ENCODE results near the gene ERMARD. TPM values are rescaled to one million over a fixed set of nuclear protein-coding genes. Genes with fewer than 3 reads are reported as not detected.

ERMARD gene
- total RNA-seq, 1 experiment from 2014 or later, result 13.6 TPM

DNA sequence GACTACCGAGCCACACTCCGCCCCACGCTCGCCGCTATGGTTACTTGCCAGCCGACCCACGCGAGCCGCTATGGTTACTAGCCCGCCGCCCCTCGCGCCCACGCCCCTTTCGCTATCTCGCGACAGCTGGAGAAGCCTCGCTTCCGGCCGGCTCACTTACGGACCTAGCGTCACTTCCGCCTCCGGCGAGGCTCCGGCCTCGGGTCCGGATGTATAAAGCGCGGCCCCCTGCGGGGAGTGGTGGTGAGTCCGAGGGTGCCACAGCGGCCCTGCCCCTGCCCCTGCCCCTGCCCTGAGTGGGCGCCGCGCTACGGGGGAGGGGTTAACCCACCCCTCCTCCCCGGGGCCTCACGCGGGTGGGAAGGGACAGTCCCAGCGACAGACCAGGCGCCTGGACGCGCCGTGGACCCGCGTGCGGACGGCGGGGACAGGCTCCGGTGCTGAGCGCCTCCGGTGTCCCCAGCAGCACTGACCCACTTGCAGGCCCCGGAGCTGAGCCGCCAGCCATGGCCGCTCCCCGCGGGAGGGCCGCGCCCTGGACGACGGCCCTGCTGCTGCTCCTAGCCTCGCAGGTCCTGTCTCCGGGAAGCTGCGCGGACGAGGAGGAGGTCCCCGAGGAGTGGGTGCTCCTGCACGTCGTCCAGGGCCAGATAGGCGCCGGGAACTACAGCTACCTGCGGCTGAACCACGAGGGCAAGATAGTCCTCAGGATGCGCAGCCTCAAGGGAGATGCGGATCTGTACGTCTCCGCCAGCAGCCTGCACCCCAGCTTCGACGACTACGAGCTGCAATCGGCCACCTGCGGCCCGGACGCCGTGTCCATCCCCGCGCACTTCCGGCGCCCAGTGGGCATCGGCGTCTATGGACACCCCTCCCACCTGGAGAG is 49.2 kb upstream of the ERMARD start, which contains the start of the genes C6orf120 and WDR27:
Gene C6orf120, plus strand, starts transcription at position 173 of the 886 bp plus-strand sequence. Its CDS starts 334 bp downstream, at position 507.
Gene WDR27, minus strand, starts transcription at position 76 of the 886 bp plus-strand sequence. CDS start 13,024 bp downstream, outside the sequence.
- no peak within 1 kb of the TSS for H4K91ac ChIP-seq (ENCODE audit: insufficient read length, low read depth, low read length)
- no peak within 1 kb of the TSS for H3K23ac ChIP-seq (ENCODE audit: insufficient read length, low read depth, low read length)
- TF ChIP-seq, protein P1, sequence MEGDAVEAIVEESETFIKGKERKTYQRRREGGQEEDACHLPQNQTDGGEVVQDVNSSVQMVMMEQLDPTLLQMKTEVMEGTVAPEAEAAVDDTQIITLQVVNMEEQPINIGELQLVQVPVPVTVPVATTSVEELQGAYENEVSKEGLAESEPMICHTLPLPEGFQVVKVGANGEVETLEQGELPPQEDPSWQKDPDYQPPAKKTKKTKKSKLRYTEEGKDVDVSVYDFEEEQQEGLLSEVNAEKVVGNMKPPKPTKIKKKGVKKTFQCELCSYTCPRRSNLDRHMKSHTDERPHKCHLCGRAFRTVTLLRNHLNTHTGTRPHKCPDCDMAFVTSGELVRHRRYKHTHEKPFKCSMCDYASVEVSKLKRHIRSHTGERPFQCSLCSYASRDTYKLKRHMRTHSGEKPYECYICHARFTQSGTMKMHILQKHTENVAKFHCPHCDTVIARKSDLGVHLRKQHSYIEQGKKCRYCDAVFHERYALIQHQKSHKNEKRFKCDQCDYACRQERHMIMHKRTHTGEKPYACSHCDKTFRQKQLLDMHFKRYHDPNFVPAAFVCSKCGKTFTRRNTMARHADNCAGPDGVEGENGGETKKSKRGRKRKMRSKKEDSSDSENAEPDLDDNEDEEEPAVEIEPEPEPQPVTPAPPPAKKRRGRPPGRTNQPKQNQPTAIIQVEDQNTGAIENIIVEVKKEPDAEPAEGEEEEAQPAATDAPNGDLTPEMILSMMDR (conservative IDR thresholded peaks at IDR 0.05), result no peak
- H3K9me3 Mint-ChIP-seq, result peaks cover 0 to 5% of the 10 kb centered on the region in 2 experiments; a peak in 3 of 5 replicates
- H2AK5ac ChIP-seq (ENCODE audit: insufficient read length, low read length), result no peak within 1 kb of the TSS
- H4K20me1 ChIP-seq (ENCODE audit: control insufficient read depth, insufficient read depth, insufficient read length), result no peaks in the 10 kb centered on the region
- H2BK20ac ChIP-seq (ENCODE audit: low read depth, low read length, poor library complexity, severe bottlenecking), result no peak within 1 kb of the TSS
- peaks cover 10% of the 10 kb centered on the region; the same call in 1 of the 2 replicates for H3K79me2 ChIP-seq (ENCODE audit: insufficient read depth, low read length)
- peak within 1 kb of the TSS; percentile 94 for H3K9ac ChIP-seq (ENCODE audit: extremely low read depth, insufficient read length, low read length)
- peak within 1 kb of the TSS; percentile 94 for H3K14ac ChIP-seq (ENCODE audit: insufficient read depth, low read length)
- no peak within 1 kb of the TSS for H2BK120ac ChIP-seq (ENCODE audit: low read depth, low read length, poor library complexity, severe bottlenecking)
- peak within 1 kb of the TSS; percentile 82 for H3K18ac ChIP-seq (ENCODE audit: insufficient read length, low read depth, low read length)
- no CpG with 5 or more reads among the region's 92 CpGs for WGBS (ENCODE audit: extremely low coverage, insufficient read length, low lambda C conversion rate)
- peak within 1 kb of the TSS; percentile 89 to 94 for H3K4me3 Mint-ChIP-seq
- H3K27ac Mint-ChIP-seq, result peak within 1 kb of the TSS; percentile 77 to 96 (median 90)
- peak within 1 kb of the TSS; percentile 66 for H3K4ac ChIP-seq (ENCODE audit: low read depth, low read length)
- H3K23me2 ChIP-seq (ENCODE audit: insufficient read length, low read depth, low read length, poor library complexity, severe bottlenecking), result peaks cover 13% of the 10 kb centered on the region
- H3K36me3 Mint-ChIP-seq (ENCODE audit: insufficient read depth in 1 of 3, low read depth in 3 of 3), result peaks cover 21 to 47% (median 23%) of the 10 kb centered on the region in 3 experiments
- DNase-seq, result peak; percentile 95
- H3K79me1 ChIP-seq (ENCODE audit: insufficient read depth, low read depth, low read length, poor library complexity, severe bottlenecking), result peaks cover 4% of the 10 kb centered on the region
- peak within 1 kb of the TSS; percentile 4 for H4K5ac ChIP-seq (ENCODE audit: insufficient read length, low read depth, low read length)
- H3K27me3 Mint-ChIP-seq (ENCODE audit: low read depth), result no peaks in the 10 kb centered on the region
- no peak within 1 kb of the TSS for H3K56ac ChIP-seq (ENCODE audit: insufficient read length, low read depth, low read length)
- H3K4me1 Mint-ChIP-seq, result peaks cover 21 to 27% of the 10 kb centered on the region in 2 experiments
- no peak within 1 kb of the TSS for H2AFZ ChIP-seq (ENCODE audit: low read length)
- H2BK15ac ChIP-seq (ENCODE audit: low read depth, low read length), result no peak within 1 kb of the TSS
- peak within 1 kb of the TSS; percentile 77 for H3K4me2 ChIP-seq (ENCODE audit: insufficient read depth, insufficient read length, low read length)
- peak within 1 kb of the TSS; percentile 9 for H2BK5ac ChIP-seq (ENCODE audit: insufficient read length, low read length)
- no peak within 1 kb of the TSS for H3T11ph ChIP-seq (ENCODE audit: low read length)
- no peak within 1 kb of the TSS for H2BK12ac ChIP-seq (ENCODE audit: insufficient read length, low read depth, low read length)
- no peaks in the 10 kb centered on the region for H3K9me3 ChIP-seq (ENCODE audit: control insufficient read depth, low read depth, low read length)
- H3K27ac ChIP-seq (ENCODE audit: insufficient read length, low read depth, low read length), result no peak within 1 kb of the TSS
- no peaks in the 10 kb centered on the region for H3K27me3 ChIP-seq (ENCODE audit: insufficient read depth, low read length)
- no peak within 1 kb of the TSS for H4K8ac ChIP-seq (replicated peaks; ENCODE audit: insufficient read length, low read depth, low read length)
- peaks cover 7% of the 10 kb centered on the region for H3K4me1 ChIP-seq (ENCODE audit: insufficient read depth, low read length)
